NCI-H2107 treated with DMSO at 0.1 percent for 48 hours (cell line): ENCODE results near the gene CREB3L1.

Source experiments
- DNase-seq: peaks from one replicate; lab custom pipeline; 2025; ENCODE audit not compliant: unreplicated experiment; lab: John Stamatoyannopoulos, UW

The CREB3L1 gene

GRCh38 chr11:46363031-46363407 lies 85.6 kb downstream of the CREB3L1 start:
- no peak for DNase-seq

GRCh38 chr11:46363455-46364005 lies 86.1 kb downstream of the CREB3L1 start:
- DNase-seq: no peak

GRCh38 chr11:46364056-46364455 lies 86.6 kb downstream of the CREB3L1 start:
- no peak for DNase-seq

- DNase-seq: no peak
Observed at GRCh38 chr11:46364791-46365190, 87.3 kb downstream of the CREB3L1 start.

- DNase-seq: no peak
Observed at GRCh38 chr11:46366260-46366659, 88.8 kb downstream of the CREB3L1 start.

GRCh38 chr11:46366661-46367161 lies 89.2 kb downstream of the CREB3L1 start:
- DNase-seq: no peak

- DNase-seq: no peak
Observed at GRCh38 chr11:46367244-46367915, 89.9 kb downstream of the CREB3L1 start.

- DNase-seq: no peak
Observed at GRCh38 chr11:46367916-46368267, 90.4 kb downstream of the CREB3L1 start.

- peak; percentile 37 for DNase-seq
Observed at GRCh38 chr11:46369458-46370152, 92.1 kb downstream of the CREB3L1 start.

- no peak for DNase-seq
Observed at GRCh38 chr11:46370253-46370652, 92.8 kb downstream of the CREB3L1 start.
